GM12872 (cell line): ENCODE measurements around the gene PLEKHH1.

Experiments used
- TF ChIP-seq, protein P1 (sequence below): IDR thresholded peaks from 3 replicates; pipeline ENCODE4 v1.5.1; 2011; ENCODE audit warnings: low read depth, mild to moderate bottlenecking, low read length, moderate library complexity; ENCODE audit not compliant: insufficient read depth

Gene PLEKHH1

DNA sequence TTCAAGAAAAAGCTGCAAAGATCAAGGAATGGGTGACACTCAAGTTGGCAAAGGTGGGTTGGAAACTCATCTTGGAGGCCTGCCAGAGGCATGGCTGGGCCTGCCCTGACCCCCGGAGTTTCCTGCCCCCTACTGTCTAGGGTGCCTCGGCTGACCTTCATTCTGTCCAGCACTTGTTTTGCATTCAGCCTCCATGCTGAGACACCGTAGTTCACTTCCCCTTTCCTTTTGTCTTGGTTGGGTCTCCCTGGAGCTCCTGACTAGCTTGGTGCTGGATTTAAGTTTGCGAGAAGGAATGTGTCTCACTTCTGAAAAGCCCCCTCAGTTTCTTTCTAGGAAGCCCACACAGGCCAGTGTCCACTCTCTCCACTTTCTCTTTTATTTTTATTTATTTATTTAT, 26.5 kb downstream of the PLEKHH1 start:
- TF ChIP-seq, protein P1, sequence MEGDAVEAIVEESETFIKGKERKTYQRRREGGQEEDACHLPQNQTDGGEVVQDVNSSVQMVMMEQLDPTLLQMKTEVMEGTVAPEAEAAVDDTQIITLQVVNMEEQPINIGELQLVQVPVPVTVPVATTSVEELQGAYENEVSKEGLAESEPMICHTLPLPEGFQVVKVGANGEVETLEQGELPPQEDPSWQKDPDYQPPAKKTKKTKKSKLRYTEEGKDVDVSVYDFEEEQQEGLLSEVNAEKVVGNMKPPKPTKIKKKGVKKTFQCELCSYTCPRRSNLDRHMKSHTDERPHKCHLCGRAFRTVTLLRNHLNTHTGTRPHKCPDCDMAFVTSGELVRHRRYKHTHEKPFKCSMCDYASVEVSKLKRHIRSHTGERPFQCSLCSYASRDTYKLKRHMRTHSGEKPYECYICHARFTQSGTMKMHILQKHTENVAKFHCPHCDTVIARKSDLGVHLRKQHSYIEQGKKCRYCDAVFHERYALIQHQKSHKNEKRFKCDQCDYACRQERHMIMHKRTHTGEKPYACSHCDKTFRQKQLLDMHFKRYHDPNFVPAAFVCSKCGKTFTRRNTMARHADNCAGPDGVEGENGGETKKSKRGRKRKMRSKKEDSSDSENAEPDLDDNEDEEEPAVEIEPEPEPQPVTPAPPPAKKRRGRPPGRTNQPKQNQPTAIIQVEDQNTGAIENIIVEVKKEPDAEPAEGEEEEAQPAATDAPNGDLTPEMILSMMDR, result no peak

DNA sequence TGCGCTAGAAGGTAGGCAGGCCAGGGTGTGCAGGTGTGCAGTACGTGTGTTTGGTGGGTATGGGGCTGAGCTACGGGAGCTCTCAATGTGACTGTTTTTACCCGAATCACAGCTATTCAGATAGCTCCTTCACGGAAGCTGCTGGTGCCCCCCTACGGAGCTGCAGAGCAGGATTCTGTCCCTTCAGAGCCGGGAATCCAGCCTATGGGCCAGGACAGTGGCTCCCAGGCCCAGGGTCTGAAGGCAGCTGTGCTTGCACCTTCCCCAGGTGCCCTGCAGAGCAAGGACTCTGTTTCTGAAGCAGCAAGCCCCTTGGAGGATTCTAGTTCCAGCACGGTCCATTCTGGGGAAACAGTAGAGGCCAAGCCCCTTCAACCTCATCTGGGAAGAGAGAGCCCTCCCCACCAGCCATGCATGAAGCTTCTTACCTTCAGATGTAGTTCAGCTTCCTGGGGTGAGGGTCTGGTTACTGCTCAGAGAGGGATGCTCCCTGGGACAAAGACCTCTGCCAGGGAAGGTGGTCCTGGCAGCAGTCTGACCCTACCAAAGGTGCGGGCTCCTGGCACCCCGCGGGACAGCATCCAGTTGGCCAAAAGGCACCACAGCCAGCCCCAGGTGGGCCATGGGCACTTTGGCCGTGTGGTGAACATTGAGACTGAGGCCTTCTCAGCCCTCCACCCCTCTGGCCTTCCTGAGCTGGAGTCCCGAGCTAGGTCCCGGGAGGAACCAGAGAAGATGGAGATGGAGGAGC, 29.1 kb downstream of the PLEKHH1 start:
- TF ChIP-seq, protein P1, result no peak

DNA sequence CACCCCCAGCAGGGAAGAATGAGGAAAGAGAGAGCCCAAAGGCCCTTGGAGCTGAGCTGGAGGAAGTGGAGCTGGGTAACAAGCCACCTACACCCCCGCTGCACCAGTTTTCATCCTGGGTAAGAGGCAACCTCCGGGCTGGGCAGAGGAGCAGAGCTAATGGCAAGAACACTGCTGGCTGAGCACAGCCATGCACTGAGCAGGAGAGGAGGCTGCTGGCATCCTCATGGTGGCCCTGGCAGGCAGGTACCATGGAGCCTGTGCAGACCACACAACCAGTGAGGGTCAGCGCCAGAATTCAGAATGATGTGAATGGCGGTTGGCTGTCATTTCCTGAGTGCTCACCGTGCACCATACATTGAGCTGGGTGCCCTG, 29.7 kb downstream of the PLEKHH1 start:
- TF ChIP-seq, protein P1, result no peak

DNA sequence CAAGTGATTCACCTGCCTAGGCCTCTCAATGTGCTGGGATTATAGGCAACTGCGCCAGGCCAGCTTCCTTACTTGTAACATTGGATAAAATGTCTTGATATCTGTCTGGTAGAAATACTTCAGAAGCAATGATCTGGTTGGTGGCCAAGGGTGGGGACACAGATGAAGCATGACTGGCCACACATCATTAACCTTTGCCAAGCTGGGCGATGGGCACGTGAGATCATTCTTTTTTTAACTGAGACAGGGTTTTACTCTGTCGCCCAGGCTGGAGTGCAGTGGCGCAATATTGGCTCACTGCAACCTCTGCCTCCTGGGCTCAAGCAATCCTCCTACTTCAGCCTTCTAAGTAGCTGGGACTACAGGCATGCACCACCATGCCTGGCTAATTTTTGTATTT, 31.1 kb downstream of the PLEKHH1 start:
- TF ChIP-seq, protein P1, result no peak

DNA sequence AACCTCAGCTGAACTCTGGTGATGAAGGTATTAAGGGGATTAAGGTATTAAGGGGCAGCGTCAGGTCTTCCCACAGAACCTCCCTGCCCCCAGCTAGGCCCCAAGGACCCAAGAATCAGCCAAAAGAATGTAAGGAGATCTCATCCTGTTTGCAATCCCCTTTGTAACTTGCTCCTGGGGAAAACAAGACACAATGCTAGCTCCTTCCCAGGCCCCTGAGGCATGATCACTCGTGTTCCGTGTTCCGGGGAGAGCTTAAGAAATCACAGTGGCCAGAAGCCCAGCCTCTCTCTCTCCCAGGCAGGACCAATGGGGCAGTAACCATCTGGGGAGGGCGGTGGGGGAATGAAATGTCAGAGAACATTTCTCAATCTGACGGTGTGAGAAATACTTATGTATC, 33.8 kb downstream of the PLEKHH1 start:
- TF ChIP-seq, protein P1, result no peak

DNA sequence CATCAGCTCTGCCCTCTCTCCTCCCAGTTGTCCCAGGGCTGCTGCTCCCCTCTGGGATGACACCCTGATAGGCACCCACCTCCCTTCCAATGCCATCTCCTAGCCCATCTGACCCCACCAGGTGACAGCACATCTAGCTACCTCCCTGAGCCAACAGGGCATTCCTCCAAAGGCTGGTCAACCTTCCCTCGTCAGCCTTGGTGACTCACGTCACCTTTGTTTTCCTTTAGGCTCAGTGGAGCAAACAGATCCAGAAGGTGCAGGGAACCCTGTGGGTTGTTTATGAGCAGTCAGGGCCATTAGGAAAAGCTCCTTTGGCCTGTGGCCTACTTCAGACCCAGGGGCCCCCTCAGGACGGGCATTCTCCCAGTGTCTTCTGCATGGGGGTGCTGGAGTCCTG, 34.6 kb downstream of the PLEKHH1 start:
- TF ChIP-seq, protein P1, result no peak

GRCh38 chr14:67569011-67569650, 36.0 kb downstream of the PLEKHH1 start:
- TF ChIP-seq, protein P1, result no peak
